MCF 10A (cell line): Measurements from ENCODE around the gene KRT15. TPM values are rescaled to one million over a fixed set of nuclear protein-coding genes. Genes with fewer than 3 reads are reported as not detected.

Source experiments
- BruUV-seq: library from RNA; stranded (reverse); fragments of 400-500 nt; replicated peaks from 2 replicates; lab custom pipeline; 2021; lab: Mats Ljungman, UMichigan
- CTCF ChIA-PET: fragments of 300-600 bp; sonication (Branson Sonifier 250); formaldehyde crosslinking; extraction: SDS; loops from one replicate; lab custom pipeline; 2021; ENCODE audit warnings: antibody characterized with exemption, inconsistent platforms; lab: Yijun Ruan, JAX
- POLR2A ChIA-PET: fragments of 300-600, 350-650 bp; sonication (Branson Sonifier 250); formaldehyde crosslinking; extraction: SDS; loops from one replicate; lab custom pipeline; 2020; ENCODE audit warnings: antibody characterized with exemption, inconsistent platforms; lab: Yijun Ruan, JAX
- DNase-seq: peaks from one replicate; pipeline ENCODE4 v3.0.0-alpha.2; 2018; ENCODE audit not compliant: unreplicated experiment
- H3K27ac Mint-ChIP-seq: one replicate; pipeline ENCODE4 v1.8.0; 2022; ENCODE audit warnings: mild to moderate bottlenecking, low read depth, mixed read lengths; ENCODE audit not compliant: unreplicated experiment
- H3K27me3 Mint-ChIP-seq: one replicate; pipeline ENCODE4 v1.8.0; 2022; ENCODE audit warnings: mixed read lengths; ENCODE audit not compliant: insufficient read depth, unreplicated experiment
- H3K36me3 Mint-ChIP-seq: one replicate; pipeline ENCODE4 v1.8.0; 2022; ENCODE audit warnings: mild to moderate bottlenecking, moderate library complexity, mixed read lengths; ENCODE audit not compliant: insufficient read depth, unreplicated experiment
- H3K4me1 Mint-ChIP-seq: one replicate; pipeline ENCODE4 v1.8.0; 2022; ENCODE audit warnings: mixed read lengths; ENCODE audit not compliant: insufficient read depth, unreplicated experiment
- H3K4me3 Mint-ChIP-seq: one replicate; pipeline ENCODE4 v1.8.0; 2022; ENCODE audit warnings: mild to moderate bottlenecking, moderate library complexity, mixed read lengths; ENCODE audit not compliant: unreplicated experiment
- H3K9me3 Mint-ChIP-seq: one replicate; pipeline ENCODE4 v1.8.0; 2022; ENCODE audit warnings: mixed read lengths; ENCODE audit not compliant: unreplicated experiment
- CTCF ChIP-seq: fragments of 200-600 bp; IDR thresholded peaks from one replicate; pipeline ENCODE4 v1.8.0; 2022; ENCODE audit warnings: antibody characterized with exemption, mild to moderate bottlenecking; ENCODE audit not compliant: unreplicated experiment
- intact Hi-C: fragments of 100-400 bp; cut with micrococcal nuclease; formaldehyde crosslinking; loops from 2 replicates; pipeline ENCODE4 v1.14.1; 2022
- total RNA-seq: library from RNA; stranded (reverse); gene quantifications from 2 replicates; pipeline ENCODE4 v1.2.3, GENCODE V29; 2022

KRT15 gene
- total RNA-seq, 1 experiment from 2014 or later: 83.4 TPM

GRCh38 chr17:41483991-41484826 is 34.5 kb downstream of the KRT15 start:
- BruUV-seq: no TSS peak
- no peak for TF ChIP-seq CTCF
- H3K36me3 Mint-ChIP-seq: no peaks in the 10 kb centered on the region
- ChIA-PET CTCF (interaction anchor here (1.1 to 2.2 kb wide), 2 partner anchors 65 to 575 kb away, joined by 4 to 7 read pairs; no protein-coding TSS in a partner anchor), POLR2A (interaction anchor here (0.7 kb wide), 1 partner anchor 23 kb away, joined by 3 read pairs; no protein-coding TSS in a partner anchor)
- no peak overlapping the region for H3K4me3 Mint-ChIP-seq
- no peaks in the 10 kb centered on the region for H3K27me3 Mint-ChIP-seq
- no peak overlapping the region for H3K27ac Mint-ChIP-seq
- no peaks in the 10 kb centered on the region for H3K4me1 Mint-ChIP-seq
- intact Hi-C loops: no loop called here
- no peak for DNase-seq
- H3K9me3 Mint-ChIP-seq: no peaks in the 10 kb centered on the region

GRCh38 chr17:41483531-41483930 is 35.2 kb downstream of the KRT15 start:
- DNase-seq: no peak
- Mint-ChIP-seq H3K9me3 (no peaks in the 10 kb centered on the region), H3K4me3 (no peak overlapping the region), H3K27ac (no peak overlapping the region), H3K4me1 (no peaks in the 10 kb centered on the region), H3K36me3 (no peaks in the 10 kb centered on the region), H3K27me3 (no peaks in the 10 kb centered on the region)
- TF ChIP-seq CTCF: no peak
- ChIA-PET CTCF (interaction anchor here (0.8 to 2.2 kb wide), 2 partner anchors 9 to 65 kb away, joined by 4 to 7 read pairs; no protein-coding TSS in a partner anchor), POLR2A (interaction anchor here (0.7 kb wide), 1 partner anchor 574 kb away, joined by 3 read pairs; no protein-coding TSS in a partner anchor)
- intact Hi-C loops: no loop called here
- BruUV-seq: no TSS peak

- CTCF ChIA-PET: interaction anchor here (1.1 kb wide), 1 partner anchor 15 kb away, joined by 4 read pairs; no protein-coding TSS in a partner anchor
- Mint-ChIP-seq H3K4me3 (no peak within 1 kb of the TSS), H3K9me3 (no peaks in the 10 kb centered on the region), H3K27me3 (no peaks in the 10 kb centered on the region), H3K4me1 (no peaks in the 10 kb centered on the region), H3K36me3 (no peaks in the 10 kb centered on the region), H3K27ac (no peak within 1 kb of the TSS)
- intact Hi-C loops: no loop called here
- POLR2A ChIA-PET: no interaction called here
- DNase-seq: no peak
- BruUV-seq: no TSS peak
- TF ChIP-seq CTCF: no peak
Measured at GRCh38 chr17:41481036-41481435, 37.7 kb downstream of the KRT15 start, which contains the start of gene KRT35. Gene KRT35 (minus strand): TSS chr17:41481151. CDS start chr17:41481097, 54 bp downstream.

- no peak for DNase-seq
- Mint-ChIP-seq H3K36me3 (no peaks in the 10 kb centered on the region), H3K9me3 (no peaks in the 10 kb centered on the region), H3K4me1 (no peaks in the 10 kb centered on the region), H3K4me3 (no peak overlapping the region), H3K27ac (no peak overlapping the region), H3K27me3 (no peaks in the 10 kb centered on the region)
- BruUV-seq: no TSS peak
- ChIA-PET CTCF (interaction anchor here (0.5 to 1.1 kb wide), 2 partner anchors 15 to 1857 kb away, joined by 4 read pairs; no protein-coding TSS in a partner anchor), POLR2A (interaction anchor here (0.6 kb wide), 1 partner anchor 12 kb away, joined by 3 read pairs; no protein-coding TSS in a partner anchor)
- intact Hi-C loops: no loop called here
- TF ChIP-seq CTCF: no peak
Measured at GRCh38 chr17:41480581-41480980, 38.1 kb downstream of the KRT15 start.
